GM18499 (cell line): ENCODE results near the gene RANBP9.
A peak's percentile ranks its signal among the peaks of the same experiment; 100 is the strongest.

Experiments
- ATAC-seq: cut with Tn5 transposase; IDR thresholded peaks from one replicate; pipeline ENCODE4 v1.9.1; 2021; ENCODE audit warnings: moderate number of reproducible peaks; ENCODE audit not compliant: insufficient read depth, unreplicated experiment

The RANBP9 gene

GRCh38 chr6:13711733-13712598, at the start of gene RANBP9:
Gene RANBP9, minus strand, starts transcription at chr6:13711835. Its CDS starts 330 bp downstream, at chr6:13711505.
- ATAC-seq: peak; percentile 56

GRCh38 chr6:13760307-13761304, 49.0 kb upstream of the RANBP9 start:
- ATAC-seq: no peak

GRCh38 chr6:13759025-13759424, 47.4 kb upstream of the RANBP9 start:
- no peak for ATAC-seq

GRCh38 chr6:13754644-13755043, 43.0 kb upstream of the RANBP9 start:
- ATAC-seq: no peak

GRCh38 chr6:13743736-13744127, 32.1 kb upstream of the RANBP9 start:
- ATAC-seq: no peak

GRCh38 chr6:13742961-13743735, 31.5 kb upstream of the RANBP9 start:
- no peak for ATAC-seq

- ATAC-seq: no peak
Measured at GRCh38 chr6:13741365-13741764, 29.7 kb upstream of the RANBP9 start.

- no peak for ATAC-seq
Measured at GRCh38 chr6:13735031-13735430, 23.4 kb upstream of the RANBP9 start.

GRCh38 chr6:13733178-13733887, 21.7 kb upstream of the RANBP9 start:
- ATAC-seq: no peak

GRCh38 chr6:13730704-13731103, 19.1 kb upstream of the RANBP9 start:
- ATAC-seq: no peak

GRCh38 chr6:13729891-13730290, 18.3 kb upstream of the RANBP9 start:
- no peak for ATAC-seq

- no peak for ATAC-seq
Measured at GRCh38 chr6:13725570-13725969, 13.9 kb upstream of the RANBP9 start.

GRCh38 chr6:13725052-13725451, 13.4 kb upstream of the RANBP9 start:
- ATAC-seq: no peak

- ATAC-seq: no peak
Measured at GRCh38 chr6:13724182-13724581, 12.5 kb upstream of the RANBP9 start.

- ATAC-seq: no peak
Measured at GRCh38 chr6:13722880-13723279, 11.2 kb upstream of the RANBP9 start.

- ATAC-seq: no peak
Measured at GRCh38 chr6:13718123-13718458, 6.5 kb upstream of the RANBP9 start.

GRCh38 chr6:13716955-13717295, 5.3 kb upstream of the RANBP9 start:
- ATAC-seq: no peak

GRCh38 chr6:13716225-13716954, 4.8 kb upstream of the RANBP9 start:
- ATAC-seq: no peak

- ATAC-seq: no peak
Measured at GRCh38 chr6:13715444-13715883, 3.8 kb upstream of the RANBP9 start.
